H9 (cell line): ENCODE results near the gene SRF. TPM values are rescaled to one million over a fixed set of nuclear protein-coding genes. Genes with fewer than 3 reads are reported as not detected.
A peak's percentile ranks its signal among the peaks of the same experiment; 100 is the strongest.

Experiments
- DNase-seq: peaks from one replicate; pipeline ENCODE4 v3.0.0-alpha.2; 2017
- H2AFZ ChIP-seq: one replicate; pipeline ENCODE4 v1.6.1; 2013; ENCODE audit warnings: mild to moderate bottlenecking, low read length, control low read depth, moderate library complexity
- H2AK5ac ChIP-seq: 2 replicates; pipeline ENCODE4 v1.6.1; 2013; ENCODE audit warnings: low read length, control low read depth, mixed read lengths; ENCODE audit not compliant: insufficient read length
- H2BK120ac ChIP-seq: one replicate; pipeline ENCODE4 v1.6.1; 2013; ENCODE audit warnings: low read depth, mild to moderate bottlenecking, low read length, control low read depth, inconsistent platforms; ENCODE audit not compliant: poor library complexity, severe bottlenecking
- H2BK12ac ChIP-seq: 2 replicates; pipeline ENCODE4 v1.6.1; 2013; ENCODE audit warnings: low read length, control low read depth, mixed read lengths, low read depth; ENCODE audit not compliant: insufficient read length
- H2BK15ac ChIP-seq: 2 replicates; pipeline ENCODE4 v1.6.1; 2013; ENCODE audit warnings: low read depth, low read length, control low read depth
- H2BK20ac ChIP-seq: one replicate; pipeline ENCODE4 v1.6.1; 2013; ENCODE audit warnings: low read depth, mild to moderate bottlenecking, low read length, control low read depth, inconsistent platforms; ENCODE audit not compliant: poor library complexity, severe bottlenecking
- H2BK5ac ChIP-seq: 2 replicates; pipeline ENCODE4 v1.6.1; 2013; ENCODE audit warnings: low read length, control low read depth, mixed read lengths; ENCODE audit not compliant: insufficient read length
- H3K14ac ChIP-seq: 2 replicates; pipeline ENCODE4 v1.6.1; 2013; ENCODE audit warnings: low read length, control low read depth; ENCODE audit not compliant: insufficient read depth
- H3K18ac ChIP-seq: 2 replicates; pipeline ENCODE4 v1.6.1; 2013; ENCODE audit warnings: low read depth, mild to moderate bottlenecking, mixed read lengths, low read length, control low read depth; ENCODE audit not compliant: insufficient read length
- H3K23ac ChIP-seq: 2 replicates; pipeline ENCODE4 v1.6.1; 2013; ENCODE audit warnings: low read length, control low read depth, mixed read lengths, low read depth; ENCODE audit not compliant: insufficient read length
- H3K23me2 ChIP-seq: 2 replicates; pipeline ENCODE4 v1.6.1; 2013; ENCODE audit warnings: low read depth, mild to moderate bottlenecking, mixed read lengths, low read length, control low read depth; ENCODE audit not compliant: insufficient read length, poor library complexity, severe bottlenecking
- H3K27ac ChIP-seq: 2 replicates; pipeline ENCODE4 v1.5.1; 2013; ENCODE audit warnings: low read length, control low read depth, mixed read lengths, low read depth; ENCODE audit not compliant: insufficient read length
- H3K27me3 ChIP-seq: 2 replicates; pipeline ENCODE4 v1.6.1; 2013; ENCODE audit warnings: low read length, control low read depth, inconsistent platforms; ENCODE audit not compliant: insufficient read depth
- H3K4ac ChIP-seq: 2 replicates; pipeline ENCODE4 v1.6.1; 2013; ENCODE audit warnings: low read depth, mild to moderate bottlenecking, control low read depth, inconsistent platforms, low read length, moderate library complexity
- H3K4me1 ChIP-seq: 2 replicates; pipeline ENCODE4 v1.6.1; 2013; ENCODE audit warnings: low read length, control low read depth, inconsistent platforms; ENCODE audit not compliant: insufficient read depth
- H3K4me2 ChIP-seq: 2 replicates; pipeline ENCODE4 v1.6.1; 2013; ENCODE audit warnings: low read length, control low read depth, mixed read lengths; ENCODE audit not compliant: insufficient read length, insufficient read depth
- H3K56ac ChIP-seq: 2 replicates; pipeline ENCODE4 v1.6.1; 2013; ENCODE audit warnings: low read depth, mild to moderate bottlenecking, mixed read lengths, low read length, control low read depth; ENCODE audit not compliant: insufficient read length
- H3K79me1 ChIP-seq: 2 replicates; pipeline ENCODE4 v1.6.1; 2013; ENCODE audit warnings: low read depth, mild to moderate bottlenecking, moderate library complexity, low read length, control low read depth, inconsistent platforms; ENCODE audit not compliant: insufficient read depth, poor library complexity, severe bottlenecking
- H3K79me2 ChIP-seq: 2 replicates; pipeline ENCODE4 v1.6.1; 2013; ENCODE audit warnings: low read length, control low read depth, inconsistent platforms; ENCODE audit not compliant: insufficient read depth
- H3K9ac ChIP-seq: 2 replicates; pipeline ENCODE4 v1.6.1; 2013; ENCODE audit warnings: low read length, control low read depth, mixed read lengths; ENCODE audit not compliant: insufficient read length; ENCODE audit errors: extremely low read depth
- H3K9me3 ChIP-seq: one replicate; pipeline ENCODE4 v1.6.1; 2013; ENCODE audit warnings: low read depth, low read length, inconsistent platforms; ENCODE audit not compliant: control insufficient read depth
- H3T11ph ChIP-seq: one replicate; pipeline ENCODE4 v1.6.1; 2013; ENCODE audit warnings: mild to moderate bottlenecking, low read length, control low read depth, inconsistent platforms
- H4K20me1 ChIP-seq: one replicate; pipeline ENCODE4 v1.6.1; 2013; ENCODE audit not compliant: control insufficient read depth, insufficient read length, insufficient read depth
- H4K5ac ChIP-seq: 2 replicates; pipeline ENCODE4 v1.6.1; 2013; ENCODE audit warnings: low read depth, mild to moderate bottlenecking, mixed read lengths, low read length, control low read depth; ENCODE audit not compliant: insufficient read length
- H4K8ac ChIP-seq: replicated peaks from 2 replicates; pipeline ENCODE4 v1.6.1; 2013; ENCODE audit warnings: low read length, control low read depth, mixed read lengths, low read depth; ENCODE audit not compliant: insufficient read length
- H4K91ac ChIP-seq: 2 replicates; pipeline ENCODE4 v1.6.1; 2013; ENCODE audit warnings: low read depth, mild to moderate bottlenecking, moderate library complexity, mixed read lengths, low read length, control low read depth; ENCODE audit not compliant: insufficient read length
- H3K27ac Mint-ChIP-seq, 3 experiments: 2 replicates in 2 of 3; 3 replicates in 1 of 3; pipeline ENCODE4 v1.8.0; 2020 to 2021; ENCODE audit warnings: mixed read lengths in 3 of 3, mild to moderate bottlenecking in 1 of 3, moderate library complexity in 1 of 3
- H3K27me3 Mint-ChIP-seq: 2 replicates; pipeline ENCODE4 v1.8.0; 2021; ENCODE audit warnings: low read depth, mild to moderate bottlenecking, moderate library complexity, mixed read lengths
- H3K36me3 Mint-ChIP-seq, 3 experiments: 2 replicates in 2 of 3; 3 replicates in 1 of 3; pipeline ENCODE4 v1.8.0; 2020 to 2021; ENCODE audit warnings: low read depth in 3 of 3, mixed read lengths in 3 of 3; ENCODE audit not compliant: insufficient read depth in 1 of 3
- H3K4me1 Mint-ChIP-seq, 2 experiments: 2 replicates each; pipeline ENCODE4 v1.8.0; 2020; ENCODE audit warnings: mixed read lengths in 2 of 2
- H3K4me3 Mint-ChIP-seq, 2 experiments: 2 replicates in 1 of 2; 3 replicates in 1 of 2; pipeline ENCODE4 v1.8.0; 2020 to 2021; ENCODE audit warnings: mild to moderate bottlenecking in 2 of 2, mixed read lengths in 2 of 2, moderate library complexity in 1 of 2
- H3K9me3 Mint-ChIP-seq, 2 experiments: 2 replicates in 1 of 2; 3 replicates in 1 of 2; pipeline ENCODE4 v1.8.0; 2020; ENCODE audit warnings: mild to moderate bottlenecking in 2 of 2, mixed read lengths in 2 of 2, moderate library complexity in 1 of 2
- CTCF ChIP-seq: fragments of 200-600 bp; sonication (generic); conservative IDR thresholded peaks from 3 replicates; pipeline ENCODE4 v1.8.0; 2021; ENCODE audit warnings: antibody characterized with exemption, mild to moderate bottlenecking
- WGBS: extraction: QIAGEN DNeasy Blood & Tissue Kit; methylation state at CpG from one replicate; pipeline ENCODE4 v1.1.7; 2013; ENCODE audit warnings: missing lambda C conversion rate, low lambda C conversion rate, mixed read lengths; ENCODE audit not compliant: insufficient read length; ENCODE audit errors: extremely low coverage; 5-methylcytosine and 5-hydroxymethylcytosine counted together
- total RNA-seq: library from RNA; stranded (reverse); gene quantifications from 2 replicates; pipeline ENCODE4 v1.2.1, GENCODE V29; 2021

Gene SRF
- total RNA-seq, 1 experiment from 2014 or later = 57.5 TPM

- no peaks in the 10 kb centered on the region for H3K9me3 Mint-ChIP-seq
- H3K4me3 Mint-ChIP-seq = peak overlapping the region; percentile 61 to 76
- Histone ChIP-seq H2BK15ac (no peak overlapping the region), H2BK20ac (no peak overlapping the region), H2BK5ac (no peak overlapping the region), H3K23ac (no peak overlapping the region), H4K5ac (no peak overlapping the region), H2AK5ac (no peak overlapping the region), H3K9ac (no peak overlapping the region), H3K79me1 (no peaks in the 10 kb centered on the region), H4K20me1 (no peaks in the 10 kb centered on the region), H3K4me1 (0 out of 2 replicates have a peak, but pooled peaks cover 3% of the 10 kb centered on the region), H3K79me2 (no peaks in the 10 kb centered on the region), H4K91ac (no peak overlapping the region), H3K27me3 (peaks cover 6% of the 10 kb centered on the region; the same call in 1 of the 2 replicates), H2AFZ (no peak overlapping the region), H3K9me3 (no peaks in the 10 kb centered on the region), H3K4ac (no peak overlapping the region), H2BK120ac (no peak overlapping the region), H3K56ac (no peak overlapping the region), H3T11ph (no peak overlapping the region), H3K4me2 (peak overlapping the region; percentile 32), H3K27ac (no peak overlapping the region), H4K8ac (no peak overlapping the region), H2BK12ac (no peak overlapping the region), H3K14ac (no peak overlapping the region), H3K18ac (no peak overlapping the region), H3K23me2 (no peaks in the 10 kb centered on the region)
- no CpG with 5 or more reads among the region's 17 CpGs for WGBS
- peaks cover 9 to 11% of the 10 kb centered on the region in 2 experiments for H3K4me1 Mint-ChIP-seq
- no peak overlapping the region for H3K27ac Mint-ChIP-seq
- peaks cover 5 to 17% (median 15%) of the 10 kb centered on the region in 3 experiments; a peak in 6 of 7 replicates for H3K36me3 Mint-ChIP-seq
- TF ChIP-seq CTCF = no peak
- DNase-seq = no peak
- peaks cover 36% of the 10 kb centered on the region for H3K27me3 Mint-ChIP-seq
Observed at GRCh38 chr6:43229803-43230620, 58.9 kb downstream of the SRF start.
